Stimulated activated CD8-positive, alpha-beta memory T cell treated with anti-CD3 and anti-CD28 coated beads, Interleukin-7, amount 100 ng/mL, for 1 hour (primary cell): ENCODE results near the gene IL3.

Source experiments
- DNase-seq, 2 donors: peaks; one replicate each; pipeline ENCODE4 v3.0.0-alpha.2; 2020; ENCODE audit warnings: low read depth in 2 of 2

Gene IL3

GRCh38 chr5:132060501-132061161 is at the start of gene IL3:
TSS of gene IL3 (plus strand) at chr5:132060655. CDS start at chr5:132060707, 52 bp downstream.
- no peak for DNase-seq

- no peak for DNase-seq
These were observed 49.4 kb upstream of the IL3 start for GRCh38 chr5:132010989-132011621.

- DNase-seq, result no peak
These were observed 48.7 kb upstream of the IL3 start, which contains the start of gene ACSL6 for GRCh38 chr5:132011622-132012343. TSS of gene ACSL6 (minus strand) at chr5:132011658. CDS start at chr5:132011553, 105 bp downstream.

- DNase-seq, result no peak
These were observed 48.0 kb upstream of the IL3 start for GRCh38 chr5:132012371-132013005.

GRCh38 chr5:132013006-132013689 is 47.3 kb upstream of the IL3 start:
- no peak for DNase-seq

- DNase-seq, result no peak
These were observed 46.7 kb upstream of the IL3 start for GRCh38 chr5:132013711-132014110.

- no peak for DNase-seq
These were observed 43.7 kb upstream of the IL3 start for GRCh38 chr5:132016721-132017250.

GRCh38 chr5:132017316-132017715 is 43.1 kb upstream of the IL3 start:
- no peak for DNase-seq

GRCh38 chr5:132017738-132018625 is 42.5 kb upstream of the IL3 start:
- no peak for DNase-seq

- no peak for DNase-seq
These were observed 41.1 kb upstream of the IL3 start for GRCh38 chr5:132019337-132019736.

- peak in 1 of 2 donors; percentile 25 for DNase-seq
These were observed 40.4 kb upstream of the IL3 start for GRCh38 chr5:132019857-132020555.

GRCh38 chr5:132020568-132021339 is 39.7 kb upstream of the IL3 start:
- DNase-seq, result no peak

GRCh38 chr5:132021654-132022053 is 38.8 kb upstream of the IL3 start:
- no peak for DNase-seq

GRCh38 chr5:132022737-132023136 is 37.7 kb upstream of the IL3 start:
- DNase-seq, result no peak

GRCh38 chr5:132023258-132024116 is 37.0 kb upstream of the IL3 start:
- no peak for DNase-seq

GRCh38 chr5:132024117-132024435 is 36.4 kb upstream of the IL3 start:
- DNase-seq, result no peak

- no peak for DNase-seq
These were observed 35.6 kb upstream of the IL3 start for GRCh38 chr5:132024789-132025402.
